ENCODE data around the gene PROM1. TPM values are rescaled to one million over a fixed set of nuclear protein-coding genes. Genes with fewer than 3 reads are reported as not detected.

Gene PROM1
- total RNA-seq, 1 donor from 2014 or later, result 36.9 TPM

GRCh38 chr4:16125571-16126445, 42.0 kb upstream of the PROM1 start:
- H3K4me3 Mint-ChIP-seq (ENCODE audit: unreplicated experiment), result no peak overlapping the region
- peaks cover 2% of the 10 kb centered on the region for H3K27me3 Mint-ChIP-seq (ENCODE audit: unreplicated experiment)
- peaks cover 7% of the 10 kb centered on the region for H3K4me1 Mint-ChIP-seq (ENCODE audit: low read depth, unreplicated experiment)
- no peak overlapping the region for H3K27ac Mint-ChIP-seq (ENCODE audit: unreplicated experiment)
- no peak for TF ChIP-seq CTCF (IDR thresholded peaks at IDR 0.05; ENCODE audit: partially characterized antibody, unreplicated experiment)
- H3K9me3 Mint-ChIP-seq (ENCODE audit: unreplicated experiment), result peaks cover 3% of the 10 kb centered on the region
- DNase-seq, result no peak
- H3K36me3 Mint-ChIP-seq (ENCODE audit: unreplicated experiment), result no peaks in the 10 kb centered on the region

- no peak for DNase-seq
These were observed 40.4 kb upstream of the PROM1 start for GRCh38 chr4:16124232-16124631.

GRCh38 chr4:16123356-16124084, 39.7 kb upstream of the PROM1 start:
- Mint-ChIP-seq H3K27ac (ENCODE audit: unreplicated experiment) (no peak overlapping the region), H3K4me1 (ENCODE audit: low read depth, unreplicated experiment) (peaks cover 7% of the 10 kb centered on the region), H3K9me3 (ENCODE audit: unreplicated experiment) (peaks cover 3% of the 10 kb centered on the region), H3K4me3 (ENCODE audit: unreplicated experiment) (no peak overlapping the region), H3K36me3 (ENCODE audit: unreplicated experiment) (no peaks in the 10 kb centered on the region), H3K27me3 (ENCODE audit: unreplicated experiment) (peaks cover 2% of the 10 kb centered on the region)
- no peak for TF ChIP-seq CTCF (IDR thresholded peaks at IDR 0.05; ENCODE audit: partially characterized antibody, unreplicated experiment)
- no peak for DNase-seq

More at GRCh38 chr4:16124232-16124631, 40.4 kb upstream of the PROM1 start:
- Mint-ChIP-seq H3K27me3 (ENCODE audit: unreplicated experiment) (peaks cover 2% of the 10 kb centered on the region), H3K4me3 (ENCODE audit: unreplicated experiment) (no peak overlapping the region), H3K9me3 (ENCODE audit: unreplicated experiment) (peaks cover 3% of the 10 kb centered on the region), H3K4me1 (ENCODE audit: low read depth, unreplicated experiment) (peaks cover 7% of the 10 kb centered on the region), H3K27ac (ENCODE audit: unreplicated experiment) (no peak overlapping the region), H3K36me3 (ENCODE audit: unreplicated experiment) (no peaks in the 10 kb centered on the region)
- TF ChIP-seq CTCF (IDR thresholded peaks at IDR 0.05; ENCODE audit: partially characterized antibody, unreplicated experiment), result no peak

- H3K36me3 Mint-ChIP-seq (ENCODE audit: unreplicated experiment), result no peaks in the 10 kb centered on the region
- H3K9me3 Mint-ChIP-seq (ENCODE audit: unreplicated experiment), result peaks cover 3% of the 10 kb centered on the region
- no peak for TF ChIP-seq CTCF (IDR thresholded peaks at IDR 0.05; ENCODE audit: partially characterized antibody, unreplicated experiment)
- peaks cover 7% of the 10 kb centered on the region for H3K4me1 Mint-ChIP-seq (ENCODE audit: low read depth, unreplicated experiment)
- no peak overlapping the region for H3K4me3 Mint-ChIP-seq (ENCODE audit: unreplicated experiment)
- peaks cover 2% of the 10 kb centered on the region for H3K27me3 Mint-ChIP-seq (ENCODE audit: unreplicated experiment)
- no peak overlapping the region for H3K27ac Mint-ChIP-seq (ENCODE audit: unreplicated experiment)
- no peak for DNase-seq
These were observed 39.0 kb upstream of the PROM1 start for GRCh38 chr4:16122784-16123183.

- no peak for TF ChIP-seq CTCF (IDR thresholded peaks at IDR 0.05; ENCODE audit: partially characterized antibody, unreplicated experiment)
- Mint-ChIP-seq H3K4me1 (ENCODE audit: low read depth, unreplicated experiment) (peaks cover 7% of the 10 kb centered on the region), H3K4me3 (ENCODE audit: unreplicated experiment) (no peak overlapping the region), H3K9me3 (ENCODE audit: unreplicated experiment) (peaks cover 3% of the 10 kb centered on the region), H3K36me3 (ENCODE audit: unreplicated experiment) (no peaks in the 10 kb centered on the region), H3K27me3 (ENCODE audit: unreplicated experiment) (peaks cover 2% of the 10 kb centered on the region), H3K27ac (ENCODE audit: unreplicated experiment) (no peak overlapping the region)
- DNase-seq, result no peak
These were observed 38.5 kb upstream of the PROM1 start for GRCh38 chr4:16122308-16122711.

All from glutamatergic neuron (in vitro differentiated cells).